H1 (cell line): ENCODE results near the gene GSDME. TPM values are rescaled to one million over a fixed set of nuclear protein-coding genes. Genes with fewer than 3 reads are reported as not detected.

Experiments used
- CTCF ChIA-PET: fragments of 300-600 bp; sonication (Branson Sonifier 250); formaldehyde crosslinking; loops from one replicate; lab custom pipeline; 2021; ENCODE audit not compliant: partially characterized antibody; lab: Charles Lee
- POLR2A ChIA-PET: fragments of 300-600 bp; sonication (Branson Sonifier 250); formaldehyde crosslinking; loops from one replicate; lab custom pipeline; 2021; ENCODE audit warnings: inconsistent platforms; ENCODE audit not compliant: partially characterized antibody; lab: Charles Lee
- DNase-seq, 2 experiments: peaks; one replicate each; pipeline versions ENCODE4 v3.0.0 to v3.0.0-alpha.2; 2010 to 2022; ENCODE audit warnings: low spot score in 2 of 2, low read depth in 1 of 2, mixed read lengths in 1 of 2
- FAIRE-seq: peaks from 2 replicates; lab custom pipeline; 2011; peaks lifted over from hg19 to GRCh38; lab: Jason Lieb, UNC
- H2AFZ ChIP-seq: 2 replicates; pipeline ENCODE4 v1.8.1; 2012; ENCODE audit warnings: low read length, inconsistent platforms
- H2AK5ac ChIP-seq: 2 replicates; pipeline ENCODE4 v1.6.1; 2013; ENCODE audit warnings: low read depth, low read length
- H2BK120ac ChIP-seq: replicated peaks from 2 replicates; pipeline ENCODE3; 2013; ENCODE audit warnings: low read depth, low read length, inconsistent platforms
- H2BK12ac ChIP-seq: 2 replicates; pipeline ENCODE4 v1.6.1; 2013; ENCODE audit warnings: low read depth, low read length
- H2BK15ac ChIP-seq: 2 replicates; pipeline ENCODE4 v1.6.1; 2013; ENCODE audit warnings: low read length
- H2BK20ac ChIP-seq: 2 replicates; pipeline ENCODE4 v1.6.1; 2013; ENCODE audit warnings: low read length
- H2BK5ac ChIP-seq: 2 replicates; pipeline ENCODE4 v1.6.1; 2013; ENCODE audit warnings: low read depth, low read length
- H3K14ac ChIP-seq: 2 replicates; pipeline ENCODE4 v1.6.1; 2013; ENCODE audit warnings: inconsistent platforms; ENCODE audit not compliant: insufficient read length
- H3K18ac ChIP-seq: 2 replicates; pipeline ENCODE4 v1.6.1; 2013; ENCODE audit warnings: low read length; ENCODE audit errors: extremely low read depth
- H3K23ac ChIP-seq: 2 replicates; pipeline ENCODE4 v1.6.1; 2013; ENCODE audit warnings: inconsistent platforms; ENCODE audit not compliant: insufficient read length
- H3K23me2 ChIP-seq: 2 replicates; pipeline ENCODE4 v1.6.1; 2013; ENCODE audit warnings: low read depth, low read length
- H3K27ac ChIP-seq: 2 replicates; pipeline ENCODE4 v1.6.1; 2011; ENCODE audit warnings: low read depth, low read length, inconsistent platforms
- H3K27me3 ChIP-seq, 4 experiments: replicated peaks in 1 of 4; 1 replicate in 1 of 4; 2 replicates in 3 of 4; pipeline versions ENCODE4 v1.6.1 to v1.8.1; 2011 to 2013; ENCODE audit warnings: low read length in 3 of 4, mild to moderate bottlenecking in 3 of 4, inconsistent platforms in 2 of 4, mixed read lengths in 2 of 4, moderate library complexity in 1 of 4; ENCODE audit not compliant: control insufficient read depth in 3 of 4, insufficient read depth in 3 of 4; ENCODE audit errors: extremely low read depth in 1 of 4
- H3K36me3 ChIP-seq, 4 experiments: 2 replicates each; pipeline versions ENCODE4 v1.6.1 to v1.8.1; 2011 to 2013; ENCODE audit warnings: mild to moderate bottlenecking in 4 of 4, low read length in 3 of 4, moderate library complexity in 2 of 4, control low read depth in 1 of 4, inconsistent platforms in 1 of 4; ENCODE audit not compliant: insufficient read depth in 4 of 4, control insufficient read depth in 2 of 4
- H3K4ac ChIP-seq: replicated peaks from 2 replicates; pipeline ENCODE3; 2013; ENCODE audit warnings: low read length, low read depth, mixed read lengths, inconsistent platforms; ENCODE audit not compliant: insufficient read length
- H3K4me1 ChIP-seq, 4 experiments: replicated peaks in 1 of 4; 1 replicate in 1 of 4; 2 replicates in 3 of 4; pipeline versions ENCODE4 v1.6.1 to v1.8.1; 2011 to 2013; ENCODE audit warnings: low read length in 3 of 4, inconsistent platforms in 2 of 4, mixed read lengths in 1 of 4; ENCODE audit not compliant: insufficient read depth in 4 of 4, control insufficient read depth in 3 of 4
- H3K4me2 ChIP-seq, 2 experiments: 2 replicates each; pipeline versions ENCODE4 v1.6.1 to v1.8.1; 2011 to 2013; ENCODE audit warnings: low read depth in 2 of 2, low read length in 2 of 2, control low read depth in 1 of 2, inconsistent platforms in 1 of 2, mild to moderate bottlenecking in 1 of 2; ENCODE audit not compliant: insufficient read depth in 1 of 2
- H3K4me3 ChIP-seq, 4 experiments: fragments of 200-600, 300-600 bp in 1 of 4; sonication (generic), shearing (Covaris generic), sonication (Bioruptor Twin) in 1 of 4; 2 replicates each; pipeline versions ENCODE4 v1.5.1 to v1.8.1; 2011 to 2016; ENCODE audit warnings: low read length in 4 of 4, low read depth in 3 of 4, control low read depth in 2 of 4, inconsistent platforms in 2 of 4, mild to moderate bottlenecking in 2 of 4, mixed read lengths in 1 of 4, moderate library complexity in 1 of 4; ENCODE audit not compliant: insufficient read depth in 2 of 4; ENCODE audit errors: extremely low read depth in 1 of 4
- H3K56ac ChIP-seq: replicated peaks from 2 replicates; pipeline ENCODE3; 2013; ENCODE audit warnings: low read depth, mild to moderate bottlenecking, mixed read lengths, low read length, inconsistent platforms; ENCODE audit not compliant: insufficient read length
- H3K79me1 ChIP-seq: 2 replicates; pipeline ENCODE4 v1.6.1; 2013; ENCODE audit warnings: low read depth, low read length, control low read depth
- H3K79me2 ChIP-seq, 2 experiments: 2 replicates each; pipeline versions ENCODE4 v1.6.1 to v1.8.1; 2012 to 2013; ENCODE audit warnings: low read length in 2 of 2, mild to moderate bottlenecking in 2 of 2, inconsistent platforms in 1 of 2; ENCODE audit not compliant: insufficient read depth in 2 of 2, control insufficient read depth in 1 of 2
- H3K9ac ChIP-seq, 4 experiments: replicated peaks in 1 of 4; 1 replicate in 1 of 4; 2 replicates in 3 of 4; pipeline versions ENCODE4 v1.6.1 to v1.8.1; 2011 to 2013; ENCODE audit warnings: low read depth in 3 of 4, low read length in 3 of 4, control low read depth in 2 of 4, mild to moderate bottlenecking in 2 of 4, moderate library complexity in 2 of 4, inconsistent platforms in 1 of 4; ENCODE audit errors: extremely low read depth in 1 of 4
- H3K9me3 ChIP-seq, 2 experiments: 2 replicates each; pipeline versions ENCODE4 v1.6.1 to v1.8.1; 2012 to 2013; ENCODE audit warnings: mild to moderate bottlenecking in 2 of 2, moderate library complexity in 2 of 2, control low read depth in 1 of 2, inconsistent platforms in 1 of 2, low read depth in 1 of 2, low read length in 1 of 2, mixed read lengths in 1 of 2; ENCODE audit not compliant: insufficient read depth in 2 of 2
- H4K20me1 ChIP-seq, 2 experiments: replicated peaks in 1 of 2; 2 replicates each; pipeline versions ENCODE3 to v1.8.1; 2011 to 2013; ENCODE audit warnings: inconsistent platforms in 2 of 2, low read length in 2 of 2, mild to moderate bottlenecking in 1 of 2; ENCODE audit not compliant: insufficient read depth in 2 of 2, control insufficient read depth in 1 of 2
- H4K5ac ChIP-seq: 2 replicates; pipeline ENCODE4 v1.6.1; 2013; ENCODE audit warnings: low read length, low read depth, mixed read lengths, inconsistent platforms; ENCODE audit not compliant: insufficient read length
- H4K8ac ChIP-seq: 2 replicates; pipeline ENCODE4 v1.8.0; 2013; ENCODE audit warnings: mild to moderate bottlenecking, moderate library complexity, low read length, inconsistent platforms; ENCODE audit not compliant: insufficient read depth; ENCODE audit errors: extremely low read depth
- H4K91ac ChIP-seq: replicated peaks from 2 replicates; pipeline ENCODE3; 2013; ENCODE audit warnings: low read length, mixed read lengths, inconsistent platforms; ENCODE audit not compliant: insufficient read length
- ASH2L ChIP-seq: fragments of 200-600, 300-600 bp; sonication (generic); IDR thresholded peaks from one replicate; pipeline ENCODE4 v1.7.1; 2017; ENCODE audit warnings: low read length
- CBX8 ChIP-seq: fragments of 300-800, 300-1000 bp; sonication (generic); IDR thresholded peaks from 2 replicates; pipeline ENCODE4 v1.7.1; 2016; ENCODE audit warnings: low read depth, low read length, borderline replicate concordance
- CHD1 ChIP-seq: IDR thresholded peaks from 2 replicates; pipeline ENCODE4 v1.6.1; 2012; ENCODE audit warnings: low read depth, low read length, improper control_type of control experiment
- EGR1 ChIP-seq: IDR thresholded peaks from 2 replicates; pipeline ENCODE4 v1.6.1; 2011; ENCODE audit warnings: low read depth, low read length, borderline replicate concordance
- KDM5A ChIP-seq: fragments of 200-600 bp; IDR thresholded peaks from 2 replicates; pipeline ENCODE4 v1.7.1; 2012; ENCODE audit warnings: mild to moderate bottlenecking, low read length, inconsistent platforms, mixed read lengths
- POU5F1 ChIP-seq: IDR thresholded peaks from 2 replicates; pipeline ENCODE4 v1.6.1; 2011; ENCODE audit warnings: low read depth, mild to moderate bottlenecking, low read length, moderate library complexity
- RFX5 ChIP-seq: IDR thresholded peaks from 2 replicates; pipeline ENCODE4 v1.6.1; 2011; ENCODE audit warnings: low read depth, low read length, improper control_type of control experiment, borderline replicate concordance
- TBP ChIP-seq: IDR thresholded peaks from 2 replicates; pipeline ENCODE4 v1.6.1; 2011; ENCODE audit warnings: low read depth, low read length, improper control_type of control experiment
- TCF12 ChIP-seq: IDR thresholded peaks from 2 replicates; pipeline ENCODE4 v1.6.1; 2011; ENCODE audit warnings: low read depth, mild to moderate bottlenecking, low read length
- TEAD4 ChIP-seq: IDR thresholded peaks from 2 replicates; pipeline ENCODE4 v1.6.1; 2012; ENCODE audit warnings: low read depth, low read length, inconsistent platforms, mixed read lengths
- WGBS, 2 experiments: shearing (Covaris generic) in 1 of 2; methylation state at CpG; one replicate each; pipeline versions ENCODE4 v1.1.6 to v1.1.7; 2013 to 2015; ENCODE audit warnings: low lambda C conversion rate in 2 of 2, mixed read lengths in 2 of 2, inconsistent platforms in 1 of 2, low coverage in 1 of 2, missing lambda C conversion rate in 1 of 2; ENCODE audit not compliant: insufficient replicate concordance in 2 of 2, insufficient coverage in 1 of 2, insufficient read length in 1 of 2; ENCODE audit errors: extremely low coverage in 1 of 2, missing lambda C conversion rate in 1 of 2; 5-methylcytosine and 5-hydroxymethylcytosine counted together
- polyA plus RNA-seq, 7 experiments: library from polyadenylated mRNA; depleted of rRNA in 3 of 7; stranded (reverse) in 5 of 7; unstranded in 2 of 7; fragments of >200 nt in 5 of 7; fragments of 200-250 nt in 2 of 7; gene quantifications; 1 replicate in 5 of 7; 2 replicates in 1 of 7; 4 replicates in 1 of 7; pipeline versions ENCODE4 v1.2.1 to v1.2.3, GENCODE V29; 2011 to 2013; ENCODE audit warnings: missing spikeins in 2 of 7, mixed read lengths in 2 of 7
- total RNA-seq: library from RNA; stranded (reverse); fragmentation: NEBNext Ultra II Directional; extraction: Animal tissue kit (Norgen Biotek cat#: 25700); gene quantifications from 2 replicates; pipeline ENCODE4 v1.2.1, GENCODE V29; 2021

Gene GSDME
- total and polyA plus RNA-seq, 2 of the 8 experiments (the other 6 are each of a cell fraction or from before 2014, with no cell fraction given): 5.4 to 7.6 TPM

GRCh38 chr7:24728503-24729364 lies 28.5 kb downstream of the GSDME start:
- DNase-seq: no peak
- peaks cover 2 to 17% (median 11%) of the 10 kb centered on the region in 4 experiments; a peak in 6 of 7 replicates for H3K4me1 ChIP-seq
- H3K4me2 ChIP-seq: no peak overlapping the region
- H4K8ac ChIP-seq: no peak overlapping the region
- no peak overlapping the region for H2BK120ac ChIP-seq
- no peak overlapping the region for H3K56ac ChIP-seq
- H4K20me1 ChIP-seq: no peaks in the 10 kb centered on the region
- H3K18ac ChIP-seq: no peak overlapping the region
- no peaks in the 10 kb centered on the region for H3K79me1 ChIP-seq
- no peaks in the 10 kb centered on the region for H3K23me2 ChIP-seq
- no peak overlapping the region for H3K9ac ChIP-seq
- H3K27ac ChIP-seq: no peak overlapping the region
- no peak overlapping the region for H2BK5ac ChIP-seq
- H3K9me3 ChIP-seq: no peaks in the 10 kb centered on the region
- no peak overlapping the region for H2BK15ac ChIP-seq
- no peaks in the 10 kb centered on the region; a peak in 1 of 8 replicates for H3K36me3 ChIP-seq
- 91% methylated on average over 16 of the region's 16 CpGs; no CpG with 5 or more reads in 1 of the 2 experiments for WGBS, 2 experiments
- TF ChIP-seq POU5F1: no peak
- no peak for TF ChIP-seq RFX5
- no peak for TF ChIP-seq ASH2L
- TF ChIP-seq EGR1: no peak
- TF ChIP-seq CBX8: no peak
- no peak for TF ChIP-seq KDM5A
- TF ChIP-seq TCF12: no peak
- no peak for TF ChIP-seq TEAD4
- no peak for TF ChIP-seq CHD1
- no peak for TF ChIP-seq TBP
- H3K4ac ChIP-seq: no peak overlapping the region
- H2BK12ac ChIP-seq: no peak overlapping the region
- CTCF ChIA-PET: interaction anchor here (0.6 kb wide), 1 partner anchor 1008 kb away, joined by 4 read pairs; no protein-coding TSS in a partner anchor
- POLR2A ChIA-PET: no interaction called here
- no peak overlapping the region for H4K91ac ChIP-seq
- no peaks in the 10 kb centered on the region; a peak in 1 of 7 replicates for H3K27me3 ChIP-seq
- no peak overlapping the region for H2AK5ac ChIP-seq
- no peak overlapping the region for H4K5ac ChIP-seq
- no peak overlapping the region for H2AFZ ChIP-seq
- no peak for FAIRE-seq
- no peak overlapping the region for H2BK20ac ChIP-seq
- H3K14ac ChIP-seq: no peak overlapping the region
- no peaks in the 10 kb centered on the region for H3K79me2 ChIP-seq
- H3K4me3 ChIP-seq: no peak overlapping the region
- H3K23ac ChIP-seq: no peak overlapping the region
